GM19035 (cell line): ENCODE results near the gene EIF4G3.
"Not testable (repeated sequence)": the region's sequence is repeated elsewhere in the genome, so short reads cannot be mapped to it uniquely, and the experiment has no call there.

Experiments
- ATAC-seq: cut with Tn5 transposase; IDR thresholded peaks from one replicate; pipeline ENCODE4 v1.9.1; 2021; ENCODE audit not compliant: unreplicated experiment

EIF4G3 gene

GRCh38 chr1:21106709-21107108, 70.0 kb downstream of the EIF4G3 start:
- no peak for ATAC-seq

GRCh38 chr1:21106238-21106637, 70.5 kb downstream of the EIF4G3 start:
- ATAC-seq, result no peak

GRCh38 chr1:21105807-21106206, 70.9 kb downstream of the EIF4G3 start:
- no peak for ATAC-seq

- no peak for ATAC-seq
Measured at GRCh38 chr1:21104683-21105082, 72.0 kb downstream of the EIF4G3 start.

- no peak for ATAC-seq
Measured at GRCh38 chr1:21100481-21100921, 76.2 kb downstream of the EIF4G3 start.

- ATAC-seq, result no peak
Measured at GRCh38 chr1:21099869-21100131, 76.9 kb downstream of the EIF4G3 start.

GRCh38 chr1:21099034-21099868, 77.4 kb downstream of the EIF4G3 start:
- ATAC-seq, result no peak

- ATAC-seq, result no peak
Measured at GRCh38 chr1:21098186-21098915, 78.3 kb downstream of the EIF4G3 start.

GRCh38 chr1:21097729-21098128, 79.0 kb downstream of the EIF4G3 start:
- no peak for ATAC-seq

- no peak for ATAC-seq
Measured at GRCh38 chr1:21095976-21096375, 80.7 kb downstream of the EIF4G3 start.

- ATAC-seq, result not testable (repeated sequence)
Measured at GRCh38 chr1:21094282-21094681, 82.4 kb downstream of the EIF4G3 start.

GRCh38 chr1:21093271-21093958, 83.3 kb downstream of the EIF4G3 start:
- ATAC-seq, result not testable (repeated sequence)

GRCh38 chr1:21092545-21092944, 84.2 kb downstream of the EIF4G3 start:
- not testable (repeated sequence) for ATAC-seq

GRCh38 chr1:21091053-21091690, 85.5 kb downstream of the EIF4G3 start:
- not testable (repeated sequence) for ATAC-seq

- no peak for ATAC-seq
Measured at GRCh38 chr1:21090463-21090862, 86.2 kb downstream of the EIF4G3 start.

GRCh38 chr1:21089731-21090130, 87.0 kb downstream of the EIF4G3 start:
- no peak for ATAC-seq

GRCh38 chr1:21089299-21089698, 87.4 kb downstream of the EIF4G3 start:
- ATAC-seq, result no peak

- ATAC-seq, result no peak
Measured at GRCh38 chr1:21084111-21084810, 92.4 kb downstream of the EIF4G3 start.

GRCh38 chr1:21082073-21082472, 94.6 kb downstream of the EIF4G3 start:
- ATAC-seq, result no peak

GRCh38 chr1:21077085-21077484, 99.6 kb downstream of the EIF4G3 start:
- ATAC-seq, result no peak

GRCh38 chr1:21072721-21073120, 104.0 kb downstream of the EIF4G3 start:
- no peak for ATAC-seq
